ENCODE measurements around the gene MISP3. TPM values are rescaled to one million over a fixed set of nuclear protein-coding genes. Genes with fewer than 3 reads are reported as not detected.
"Not testable (repeated sequence)": the region's sequence is repeated elsewhere in the genome, so short reads cannot be mapped to it uniquely, and the experiment has no call there.

MISP3 gene
- total and polyA plus RNA-seq, 9 of the 15 experiments (the other 6 are each of a cell fraction or from before 2014, with no cell fraction given) = 0.25 to 5.6 (median 1.6) TPM

DNA sequence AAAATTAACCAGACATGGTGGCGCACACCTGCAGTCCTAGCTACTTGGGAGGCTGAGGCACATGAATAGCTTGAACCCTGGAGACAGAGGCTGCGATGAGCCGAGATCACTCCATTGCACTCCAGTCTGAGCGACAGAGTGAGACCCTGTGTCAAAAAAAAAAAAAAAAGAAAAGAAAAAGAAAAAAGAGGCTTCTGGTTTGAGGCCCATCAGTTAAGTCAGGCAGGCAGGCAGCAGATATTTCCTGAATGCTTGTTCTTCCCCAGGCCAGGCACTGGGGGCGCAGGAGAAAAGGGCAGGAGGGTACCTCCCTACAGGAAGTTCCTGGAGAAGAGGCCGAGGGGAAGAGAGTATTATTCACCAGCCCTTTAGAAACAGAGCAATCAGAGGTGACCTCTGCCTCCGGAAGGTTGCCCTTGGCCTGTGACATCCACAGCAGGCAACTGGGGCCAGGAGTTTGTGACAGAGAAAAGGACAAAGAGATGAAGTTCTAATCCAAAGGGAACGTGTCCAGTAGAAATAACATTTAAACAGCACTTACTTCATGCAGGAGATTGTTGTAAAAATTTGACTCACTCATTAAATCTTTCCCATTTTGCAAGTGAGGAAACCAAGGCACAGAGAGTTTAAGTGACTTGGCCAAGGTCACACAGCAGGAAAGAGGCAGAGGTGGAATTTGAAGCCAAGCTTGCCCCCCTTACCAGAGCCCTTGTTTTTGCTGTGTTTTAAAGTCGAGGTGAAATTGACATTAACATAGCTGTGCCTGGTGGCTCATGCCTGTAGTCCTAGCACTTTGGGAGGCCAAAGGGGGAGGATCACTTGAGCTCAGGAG lies 49.0 kb upstream of the MISP3 start (continued):
- TF ChIP-seq ZBTB1 (CRISPR knock-in tag; IDR thresholded peaks at IDR 0.05; ENCODE audit: borderline replicate concordance, low read depth) = no peak
- no peak for TF ChIP-seq ZNF589 (CRISPR knock-in tag; IDR thresholded peaks at IDR 0.05; ENCODE audit: low read depth)
- TF ChIP-seq LCOR (CRISPR knock-in tag; IDR thresholded peaks at IDR 0.05) = no peak
- no peak for TF ChIP-seq CXXC5 (CRISPR knock-in tag; IDR thresholded peaks at IDR 0.05)
- TF ChIP-seq, protein P1, sequence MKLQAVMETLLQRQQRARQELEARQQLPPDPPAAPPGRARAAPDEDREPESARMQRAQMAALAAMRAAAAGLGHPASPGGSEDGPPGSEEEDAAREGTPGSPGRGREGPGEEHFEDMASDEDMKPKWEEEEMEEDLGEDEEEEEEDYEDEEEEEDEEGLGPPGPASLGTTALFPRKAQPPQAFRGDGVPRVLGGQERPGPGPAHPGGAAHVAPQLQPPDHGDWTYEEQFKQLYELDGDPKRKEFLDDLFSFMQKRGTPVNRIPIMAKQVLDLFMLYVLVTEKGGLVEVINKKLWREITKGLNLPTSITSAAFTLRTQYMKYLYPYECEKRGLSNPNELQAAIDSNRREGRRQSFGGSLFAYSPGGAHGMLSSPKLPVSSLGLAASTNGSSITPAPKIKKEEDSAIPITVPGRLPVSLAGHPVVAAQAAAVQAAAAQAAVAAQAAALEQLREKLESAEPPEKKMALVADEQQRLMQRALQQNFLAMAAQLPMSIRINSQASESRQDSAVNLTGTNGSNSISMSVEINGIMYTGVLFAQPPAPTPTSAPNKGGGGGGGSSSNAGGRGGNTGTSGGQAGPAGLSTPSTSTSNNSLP (IDR thresholded peaks at IDR 0.05; ENCODE audit: borderline replicate concordance, low read depth, low read length) = no peak

DNA sequence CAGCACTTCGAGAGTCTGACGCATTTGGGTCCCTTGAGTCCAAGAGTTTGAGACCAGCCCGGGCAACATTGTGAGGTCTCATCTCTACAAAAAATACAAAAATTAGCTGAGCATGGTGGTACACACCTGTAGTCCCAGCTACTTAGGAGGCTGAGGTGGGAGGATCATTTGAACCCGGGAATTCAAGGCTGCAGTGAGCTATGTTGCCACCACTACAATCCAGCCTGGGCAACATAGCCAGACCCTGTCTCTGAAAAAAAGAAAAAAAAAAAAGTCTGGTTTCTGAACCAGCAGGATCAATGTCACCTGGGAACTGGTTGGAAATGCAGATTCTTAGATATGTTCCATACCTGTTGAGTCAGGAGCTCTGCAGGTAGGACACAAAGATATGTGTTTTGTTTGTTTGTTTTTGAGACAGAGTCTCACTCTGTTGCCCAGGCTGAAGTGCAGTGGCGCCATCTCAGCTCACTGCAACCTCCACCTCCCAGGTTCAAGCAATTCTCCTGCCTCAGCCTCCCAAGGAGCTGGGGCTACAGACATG lies 45.9 kb upstream of the MISP3 start:
- H4K20me1 ChIP-seq (replicated peaks; ENCODE audit: control insufficient read depth, insufficient read depth, low read length); intact Hi-C loops (cut with micrococcal nuclease); H3K9me3 ChIP-seq (replicated peaks; ENCODE audit: control insufficient read depth, insufficient read depth, low read depth, low read length); H3K79me2 ChIP-seq (ENCODE audit: control insufficient read depth, insufficient read depth, low read length); FAIRE-seq; H3K4me2 ChIP-seq (ENCODE audit: insufficient read depth, low read length); H3K27me3 ChIP-seq (ENCODE audit: control insufficient read depth in 2 of 2, insufficient read depth in 2 of 2, low read length in 2 of 2); in situ Hi-C loops (cut with MboI); CTCF ChIA-PET (ENCODE audit: low intra/inter-chr PET ratio); H3K36me3 ChIP-seq (ENCODE audit: control insufficient read depth, insufficient read depth, low read length); H3K9ac ChIP-seq (ENCODE audit: insufficient read depth in 1 of 2, low read depth in 2 of 2, low read length in 2 of 2); H3K9me1 ChIP-seq (ENCODE audit: control insufficient read depth, insufficient read depth, low read length); H3K27ac ChIP-seq (ENCODE audit: extremely low read depth, low read depth, low read length); H3K4me3 ChIP-seq; ATAC-seq; DNase-seq (ENCODE audit: extremely low read depth in 1 of 4, low spot score in 3 of 4); BruUV-seq (replicated peaks); H2AFZ ChIP-seq (ENCODE audit: low read depth, low read length): not testable (repeated sequence)
- peaks cover 25 to 45% of the 10 kb centered on the region in 2 experiments for H3K4me1 ChIP-seq (replicated peaks in 1 of 2; ENCODE audit: control insufficient read depth in 2 of 2, insufficient read depth in 2 of 2, low read length in 2 of 2)
- 74% methylated on average over 5 of the region's 5 CpGs for WGBS (ENCODE audit: insufficient coverage, low coverage, missing lambda C conversion rate)
- POLR2A ChIA-PET = interaction anchor here (0.8 to 2.0 kb wide), 2 partner anchors 20 to 1127 kb away, joined by 4 to 8 read pairs; no protein-coding TSS in a partner anchor
- TF ChIP-seq ZNF121 (CRISPR knock-in tag; conservative IDR thresholded peaks at IDR 0.05) (peak; percentile 88), KDM1A (IDR thresholded peaks at IDR 0.05) (0 out of 4 replicates have a peak, but pooled peaks of 1 of the 2 experiments have one; percentile 9), RBM25 (IDR thresholded peaks at IDR 0.05; ENCODE audit: low read depth, low read length, severe bottlenecking) (peak; percentile 12)
- TF ChIP-seq, protein P2, sequence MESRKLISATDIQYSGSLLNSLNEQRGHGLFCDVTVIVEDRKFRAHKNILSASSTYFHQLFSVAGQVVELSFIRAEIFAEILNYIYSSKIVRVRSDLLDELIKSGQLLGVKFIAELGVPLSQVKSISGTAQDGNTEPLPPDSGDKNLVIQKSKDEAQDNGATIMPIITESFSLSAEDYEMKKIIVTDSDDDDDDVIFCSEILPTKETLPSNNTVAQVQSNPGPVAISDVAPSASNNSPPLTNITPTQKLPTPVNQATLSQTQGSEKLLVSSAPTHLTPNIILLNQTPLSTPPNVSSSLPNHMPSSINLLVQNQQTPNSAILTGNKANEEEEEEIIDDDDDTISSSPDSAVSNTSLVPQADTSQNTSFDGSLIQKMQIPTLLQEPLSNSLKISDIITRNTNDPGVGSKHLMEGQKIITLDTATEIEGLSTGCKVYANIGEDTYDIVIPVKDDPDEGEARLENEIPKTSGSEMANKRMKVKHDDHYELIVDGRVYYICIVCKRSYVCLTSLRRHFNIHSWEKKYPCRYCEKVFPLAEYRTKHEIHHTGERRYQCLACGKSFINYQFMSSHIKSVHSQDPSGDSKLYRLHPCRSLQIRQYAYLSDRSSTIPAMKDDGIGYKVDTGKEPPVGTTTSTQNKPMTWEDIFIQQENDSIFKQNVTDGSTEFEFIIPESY (CRISPR knock-in tag; IDR thresholded peaks at IDR 0.05) = peak; percentile 43; the same call in 1 of the 2 replicates
